ENCODE data around the gene NRG3.

The NRG3 gene

DNA sequence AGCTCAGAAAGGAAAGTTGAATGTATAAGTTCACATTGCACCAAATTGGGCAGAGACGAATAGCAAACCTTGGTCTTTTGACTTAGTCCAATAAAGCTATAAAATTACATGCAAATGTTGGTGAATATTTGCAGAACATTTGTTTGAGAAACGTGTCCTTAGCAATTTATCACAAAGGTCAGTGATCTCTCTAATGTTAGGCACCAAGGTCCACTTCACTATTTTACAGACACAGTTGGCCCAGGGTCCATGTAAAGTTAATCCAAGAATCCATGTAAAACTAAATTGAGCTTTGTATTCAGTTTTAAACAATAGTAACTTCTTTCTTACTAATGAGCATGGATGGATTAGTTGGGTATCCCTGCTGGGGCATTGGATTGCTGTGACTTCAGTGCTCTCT, 617.7 kb downstream of the NRG3 start:
- no peak for DNase-seq

- DNase-seq: no peak
Observed at GRCh38 chr10:82496114-82496513, 621.1 kb downstream of the NRG3 start.

DNA sequence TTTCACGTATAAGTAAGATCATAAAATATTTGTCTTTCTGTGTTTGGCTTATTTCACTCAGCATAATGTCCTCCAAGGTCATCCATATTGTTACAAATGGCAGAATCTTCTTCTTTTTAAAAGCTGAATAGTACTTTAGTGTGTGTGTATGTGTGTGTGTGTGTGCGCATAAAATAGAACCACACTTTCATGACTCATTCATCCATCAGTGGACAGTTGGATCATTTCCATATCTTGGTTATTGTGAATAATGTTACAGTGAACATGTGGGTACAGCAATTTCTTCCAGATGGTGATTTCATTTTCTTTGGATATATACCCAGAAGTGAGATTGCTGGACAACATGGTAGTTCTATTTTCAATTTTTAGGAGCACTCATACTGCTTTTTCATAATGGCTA, 622.4 kb downstream of the NRG3 start:
- DNase-seq: peak; percentile 52

GRCh38 chr10:82498976-82499375, 624.0 kb downstream of the NRG3 start:
- DNase-seq: no peak

DNA sequence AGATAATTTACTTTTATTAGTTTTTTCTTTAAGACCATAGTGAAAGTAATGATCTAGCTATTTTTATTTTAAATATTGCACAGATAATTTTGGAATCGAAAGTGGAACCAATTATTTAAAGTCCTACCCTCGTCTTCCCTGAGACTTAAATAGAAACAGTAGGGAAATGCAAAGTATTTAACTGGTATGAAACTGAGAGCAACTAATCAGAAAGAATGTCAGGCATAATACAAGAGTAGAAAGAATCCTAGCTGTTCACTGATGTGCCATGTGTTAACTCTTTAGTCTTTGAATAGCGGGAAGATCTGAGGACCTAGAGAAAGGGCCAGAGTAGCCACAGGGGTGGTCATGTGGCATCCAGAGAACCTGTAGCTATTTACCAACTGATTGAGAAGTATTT, 630.0 kb downstream of the NRG3 start:
- DNase-seq: no peak

DNA sequence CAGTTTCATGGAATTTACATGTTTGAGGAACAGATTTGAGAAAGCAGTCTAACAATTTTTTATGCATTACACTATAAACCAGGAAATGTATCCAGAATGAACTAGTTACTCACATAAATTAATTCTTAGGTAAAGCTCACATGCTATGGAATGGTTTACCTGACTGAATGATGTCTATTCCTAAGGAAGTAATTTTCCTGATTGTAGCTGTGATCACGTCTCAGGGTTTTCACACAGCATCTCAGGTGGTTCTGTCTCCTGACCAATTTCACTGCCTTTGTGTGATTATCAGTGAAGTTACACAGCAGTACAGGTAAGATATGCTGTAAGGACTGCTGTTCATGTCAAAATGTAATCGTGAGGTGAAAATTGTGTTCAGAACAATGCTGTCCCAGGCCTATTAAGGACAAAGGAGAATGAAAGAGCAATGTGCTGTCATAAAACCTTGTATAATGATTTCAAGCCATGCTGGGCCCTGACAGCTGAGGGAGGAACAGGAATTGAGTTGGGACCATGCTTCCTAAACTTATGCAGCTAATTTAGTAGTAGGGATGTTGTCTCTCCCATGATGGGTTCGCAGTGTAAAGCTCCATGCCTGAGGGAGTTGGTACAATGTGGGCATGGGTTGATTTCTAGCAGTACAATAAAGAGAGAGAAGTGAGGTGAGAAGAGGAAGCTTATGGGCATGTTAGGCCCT, 631.8 kb downstream of the NRG3 start:
- no peak for DNase-seq

DNA sequence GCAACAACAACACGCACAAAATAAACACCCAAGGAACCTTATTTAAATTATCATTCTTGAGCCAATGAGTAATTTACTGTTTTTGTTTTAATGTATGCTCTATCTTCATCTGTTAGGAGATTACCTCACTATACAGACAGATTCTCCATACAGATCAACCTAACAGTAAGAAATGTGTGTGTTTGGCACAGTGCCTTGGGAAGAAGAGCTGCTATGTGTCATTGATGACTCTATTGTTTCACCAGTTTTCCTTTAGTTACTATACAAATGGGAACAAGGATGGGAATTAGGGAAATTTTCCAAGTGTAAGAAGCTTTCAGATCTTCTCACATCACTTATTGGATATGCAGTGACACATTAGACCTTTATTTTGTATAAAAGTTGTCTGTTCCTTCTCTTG, 640.3 kb downstream of the NRG3 start:
- DNase-seq: peak; percentile 9

DNA sequence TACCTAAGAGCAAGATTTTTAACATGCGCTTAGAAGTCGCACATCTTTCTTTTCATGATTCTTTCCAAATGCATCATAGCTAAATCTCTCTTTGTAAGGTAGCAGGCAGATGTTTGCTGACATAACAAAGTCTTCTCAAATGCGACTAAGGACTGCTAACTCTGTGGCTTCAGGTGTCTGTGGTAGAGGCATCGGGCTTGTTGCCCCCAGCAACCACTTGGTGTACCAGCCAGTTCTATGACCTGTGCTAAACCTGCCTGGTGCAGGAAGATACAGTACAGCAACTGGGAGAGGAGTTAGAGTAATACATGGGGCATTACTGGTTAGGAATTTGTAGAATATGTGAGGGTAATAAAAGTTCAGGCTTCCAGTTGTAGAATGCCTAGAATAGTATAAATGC, 654.1 kb downstream of the NRG3 start:
- DNase-seq: no peak

DNA sequence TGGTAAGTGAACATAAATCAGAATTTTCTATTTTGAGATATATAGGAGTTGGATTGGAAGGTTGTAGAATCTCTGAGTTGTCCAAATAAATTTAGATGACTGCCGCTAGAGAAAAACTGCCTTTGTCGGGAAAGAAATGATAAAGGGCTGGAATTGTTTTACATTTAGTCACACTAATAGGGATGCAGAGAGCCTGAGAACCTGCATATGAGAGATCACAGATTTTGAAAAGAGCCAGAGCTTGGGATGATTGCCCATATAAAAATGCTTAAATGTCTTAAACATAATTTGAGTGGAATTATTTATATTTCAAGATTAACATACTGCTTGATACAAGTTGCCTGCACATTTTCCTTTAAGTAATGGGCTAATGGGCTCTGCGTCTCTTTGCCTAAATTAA, 660.5 kb downstream of the NRG3 start:
- DNase-seq: no peak

DNA sequence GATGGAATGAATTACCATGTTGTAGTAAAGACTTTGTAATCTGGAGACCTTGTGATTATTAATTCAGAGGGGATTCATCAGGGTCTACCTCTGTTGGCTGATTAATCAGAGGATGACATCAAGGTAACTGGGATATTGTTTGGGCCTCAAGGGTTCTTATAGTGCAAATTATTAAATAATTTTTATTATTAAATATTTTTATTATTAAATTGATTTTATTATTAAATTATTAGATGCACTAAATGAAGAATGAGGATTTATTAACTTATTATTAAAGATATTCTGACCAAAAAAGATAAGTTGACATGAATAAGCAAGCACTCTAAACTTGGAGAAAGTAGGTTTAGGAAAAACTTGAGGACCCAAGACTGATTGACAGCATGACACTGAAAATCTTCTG, 661.7 kb downstream of the NRG3 start:
- DNase-seq: no peak

DNA sequence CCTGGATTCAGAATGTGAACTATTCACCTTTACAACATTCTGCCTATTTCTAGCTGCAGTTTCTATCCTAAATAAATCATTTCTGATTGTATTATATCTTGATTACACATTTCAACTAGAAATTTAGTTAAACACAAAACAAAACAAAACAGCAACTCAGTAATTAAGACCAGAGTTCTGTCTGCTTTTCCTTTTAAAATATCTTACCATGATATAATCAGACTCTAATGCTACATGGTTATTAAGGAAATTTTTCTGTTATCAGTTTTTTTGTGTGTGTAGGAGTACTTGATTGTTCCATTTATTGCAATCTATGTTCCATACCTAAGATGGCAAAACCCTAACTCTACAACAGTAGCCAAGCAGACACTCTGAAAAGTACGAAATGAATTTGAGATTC, 663.3 kb downstream of the NRG3 start:
- no peak for DNase-seq

GRCh38 chr10:82543631-82544030, 668.6 kb downstream of the NRG3 start:
- no peak for DNase-seq

DNA sequence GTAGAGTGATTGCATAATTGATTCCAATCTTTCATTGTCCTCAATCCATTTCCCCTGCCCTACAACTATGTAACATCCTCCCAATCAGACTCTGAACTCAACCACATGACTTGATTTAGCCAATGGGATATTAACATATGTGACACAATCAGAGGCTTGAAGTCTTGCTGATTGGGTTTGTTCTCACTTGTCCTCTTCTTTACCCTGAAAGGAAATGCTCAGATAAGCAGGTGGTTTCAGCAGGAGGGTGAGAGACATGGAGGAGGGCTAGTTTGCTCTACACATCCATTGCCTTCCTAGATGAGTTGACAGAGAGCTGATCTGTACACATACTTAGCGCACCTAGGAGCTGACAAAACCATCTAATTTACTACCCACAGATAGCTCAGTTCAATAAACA, 669.4 kb downstream of the NRG3 start:
- DNase-seq: no peak

GRCh38 chr10:82551506-82551905, 676.5 kb downstream of the NRG3 start:
- no peak for DNase-seq

DNA sequence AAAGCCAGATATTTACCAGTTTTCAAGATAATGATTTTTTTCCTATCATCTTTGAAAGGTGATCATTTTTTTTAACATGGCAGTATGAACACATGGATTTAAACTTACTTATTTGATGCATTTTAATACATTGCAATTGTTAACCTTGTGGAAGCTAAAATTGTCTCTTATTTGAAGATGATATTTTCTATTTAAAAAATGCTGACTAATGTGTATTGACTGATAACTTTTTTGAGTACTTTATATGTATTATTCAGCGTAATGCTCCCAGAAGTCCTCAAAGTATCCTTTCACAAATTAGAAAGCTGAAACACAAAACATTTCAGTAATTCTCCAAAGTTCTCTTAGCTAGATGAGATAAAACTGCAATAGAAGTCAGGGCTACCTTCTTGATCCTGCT, 677.3 kb downstream of the NRG3 start:
- no peak for DNase-seq

- DNase-seq: no peak
Observed at GRCh38 chr10:82554381-82554780, 679.4 kb downstream of the NRG3 start.

GRCh38 chr10:82558014-82558607, 683.1 kb downstream of the NRG3 start:
- peak; percentile 27 for DNase-seq

- DNase-seq: peak; percentile 4
Observed at GRCh38 chr10:82564353-82565196, 689.6 kb downstream of the NRG3 start.

- DNase-seq: no peak
Observed at GRCh38 chr10:82565197-82565575, 690.2 kb downstream of the NRG3 start.

GRCh38 chr10:82572744-82573143, 697.8 kb downstream of the NRG3 start:
- no peak for DNase-seq

DNA sequence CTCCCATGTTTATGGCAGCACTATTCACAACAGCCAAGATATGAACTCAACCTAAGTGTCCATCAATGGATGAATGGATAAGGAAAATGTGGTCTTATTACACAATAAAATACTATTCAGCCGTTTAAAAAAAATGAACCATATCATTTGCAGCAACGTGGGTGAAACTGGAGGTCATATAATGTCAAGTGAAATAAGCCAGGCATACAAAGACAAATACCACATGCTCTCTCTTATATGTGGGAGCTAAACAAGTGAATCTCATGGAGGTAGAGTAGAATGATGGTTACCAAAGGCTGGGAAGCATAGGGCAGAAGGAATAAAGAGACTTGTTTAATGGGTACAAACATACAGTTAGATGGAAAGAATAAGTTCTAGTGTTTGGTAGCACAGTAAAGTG, 699.1 kb downstream of the NRG3 start:
- no peak for DNase-seq

DNA sequence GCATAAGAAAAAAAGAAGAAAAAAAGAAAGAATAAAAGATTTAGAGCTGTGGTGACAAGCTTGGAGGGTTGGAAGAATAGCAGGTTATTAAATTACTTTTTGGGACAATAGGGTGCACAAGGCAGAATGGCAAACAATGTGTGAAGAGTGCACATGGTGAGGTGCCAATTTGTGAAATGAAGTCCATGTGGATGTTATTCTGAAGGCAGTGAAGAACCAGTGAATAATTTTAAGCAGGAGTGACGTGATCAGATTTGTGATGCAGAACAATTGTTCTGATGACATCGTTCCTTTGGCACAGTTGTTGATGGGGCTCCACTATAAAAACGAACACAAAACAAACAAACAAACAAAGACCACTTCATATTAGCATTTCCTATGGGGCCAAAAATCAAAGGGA, 700.3 kb downstream of the NRG3 start:
- DNase-seq: no peak

DNA sequence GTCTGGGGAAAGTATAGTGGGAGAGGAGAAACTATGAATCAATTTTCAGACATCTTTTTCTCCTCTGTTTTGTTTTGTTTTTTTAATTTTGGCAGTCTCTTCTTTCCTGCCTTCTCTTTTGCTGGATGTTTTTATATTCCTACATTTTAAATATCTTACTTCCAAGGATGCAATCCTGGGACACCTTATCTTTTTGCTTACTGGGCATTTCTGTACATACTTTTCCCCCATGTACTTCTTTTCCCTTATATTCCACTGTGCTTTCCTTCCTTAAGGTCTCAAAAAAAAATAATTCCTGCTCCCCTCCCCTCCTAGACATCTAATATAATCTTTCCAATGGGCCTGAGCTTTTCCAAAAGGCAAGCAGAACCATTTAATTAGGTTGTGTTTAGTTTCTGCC, 701.1 kb downstream of the NRG3 start:
- no peak for DNase-seq

- no peak for DNase-seq
Observed at GRCh38 chr10:82581940-82582339, 706.9 kb downstream of the NRG3 start.

Data from fibroblast of skin of abdomen (primary cell).